Neuronal stem cell (in vitro differentiated cells): ENCODE results near the gene ZNF593.

Experiments used
- DNase-seq: peaks from one replicate; pipeline ENCODE4 v3.0.0-alpha.2; 2013; ENCODE audit warnings: low spot score
- H2AFZ ChIP-seq: one replicate; pipeline ENCODE4 v1.6.1; 2013; ENCODE audit warnings: mild to moderate bottlenecking, low read length, inconsistent platforms
- H2AK5ac ChIP-seq: 2 replicates; pipeline ENCODE4 v1.6.1; 2013; ENCODE audit warnings: low read depth, mild to moderate bottlenecking, inconsistent platforms, low read length, moderate library complexity, mixed read lengths
- H2BK120ac ChIP-seq: 2 replicates; pipeline ENCODE4 v1.6.1; 2013; ENCODE audit warnings: low read depth, mild to moderate bottlenecking, inconsistent platforms, low read length, moderate library complexity, mixed read lengths
- H2BK12ac ChIP-seq: one replicate; pipeline ENCODE4 v1.6.1; 2013; ENCODE audit warnings: low read length, inconsistent platforms
- H2BK15ac ChIP-seq: 2 replicates; pipeline ENCODE4 v1.6.1; 2013; ENCODE audit warnings: mild to moderate bottlenecking, low read length, inconsistent platforms, mixed read lengths
- H2BK5ac ChIP-seq: one replicate; pipeline ENCODE4 v1.6.1; 2013; ENCODE audit warnings: inconsistent platforms, mild to moderate bottlenecking, low read length, moderate library complexity
- H3K14ac ChIP-seq: one replicate; pipeline ENCODE4 v1.6.1; 2013; ENCODE audit warnings: low read length, inconsistent platforms
- H3K18ac ChIP-seq: 2 replicates; pipeline ENCODE4 v1.6.1; 2013; ENCODE audit warnings: low read length, inconsistent platforms
- H3K23ac ChIP-seq: 2 replicates; pipeline ENCODE4 v1.6.1; 2013; ENCODE audit warnings: low read depth, mild to moderate bottlenecking, mixed read lengths, low read length, inconsistent platforms; ENCODE audit not compliant: poor library complexity
- H3K27ac ChIP-seq: replicated peaks from 3 replicates; pipeline ENCODE4 v1.5.1; 2013; ENCODE audit warnings: low read length, inconsistent platforms
- H3K27me3 ChIP-seq, 3 experiments: 2 replicates each; pipeline ENCODE4 v1.6.1; 2013; ENCODE audit warnings: low read length in 3 of 3, mild to moderate bottlenecking in 2 of 3, inconsistent platforms in 1 of 3, low read depth in 1 of 3, mixed read lengths in 1 of 3, moderate library complexity in 1 of 3; ENCODE audit not compliant: control insufficient read depth in 3 of 3, insufficient read depth in 3 of 3
- H3K36me3 ChIP-seq, 2 donors: replicated peaks in 1 of 2; 2 replicates each; pipeline ENCODE4 v1.6.1; 2013; ENCODE audit warnings: low read length in 2 of 2; ENCODE audit not compliant: control insufficient read depth in 2 of 2, insufficient read depth in 2 of 2
- H3K4ac ChIP-seq: 2 replicates; pipeline ENCODE4 v1.6.1; 2013; ENCODE audit warnings: inconsistent platforms, mild to moderate bottlenecking, low read length, moderate library complexity
- H3K4me1 ChIP-seq, 2 donors: 1 replicate in 1 of 2; 2 replicates in 1 of 2; pipeline ENCODE4 v1.6.1; 2013; ENCODE audit warnings: low read length in 2 of 2, low read depth in 1 of 2; ENCODE audit not compliant: control insufficient read depth in 2 of 2, insufficient read depth in 1 of 2
- H3K4me2 ChIP-seq: one replicate; pipeline ENCODE4 v1.6.1; 2013; ENCODE audit warnings: mild to moderate bottlenecking, low read length, inconsistent platforms; ENCODE audit not compliant: insufficient read depth, poor library complexity, severe bottlenecking
- H3K4me3 ChIP-seq, 2 donors: 2 replicates each; pipeline ENCODE4 v1.5.1; 2013; ENCODE audit warnings: low read length in 2 of 2, mild to moderate bottlenecking in 2 of 2, inconsistent platforms in 1 of 2, moderate library complexity in 1 of 2
- H3K79me1 ChIP-seq: one replicate; pipeline ENCODE4 v1.6.1; 2013; ENCODE audit warnings: low read depth, mild to moderate bottlenecking, inconsistent platforms, low read length, moderate library complexity
- H3K9ac ChIP-seq: one replicate; pipeline ENCODE4 v1.6.1; 2013; ENCODE audit warnings: mild to moderate bottlenecking, low read depth, low read length, inconsistent platforms; ENCODE audit not compliant: poor library complexity
- H3K9me3 ChIP-seq, 2 donors: replicated peaks in 1 of 2; 2 replicates each; pipeline versions ENCODE3 to v1.6.1; 2013; ENCODE audit warnings: low read length in 2 of 2, mild to moderate bottlenecking in 2 of 2, inconsistent platforms in 1 of 2, low read depth in 1 of 2, mixed read lengths in 1 of 2, moderate library complexity in 1 of 2; ENCODE audit not compliant: control insufficient read depth in 2 of 2, insufficient read depth in 1 of 2
- H4K8ac ChIP-seq: one replicate; pipeline ENCODE4 v1.6.1; 2013; ENCODE audit warnings: low read depth, mild to moderate bottlenecking, inconsistent platforms, low read length, moderate library complexity
- H4K91ac ChIP-seq: one replicate; pipeline ENCODE4 v1.6.1; 2013; ENCODE audit warnings: low read length, low read depth, mild to moderate bottlenecking, inconsistent platforms; ENCODE audit not compliant: poor library complexity
- WGBS, 2 donors: extraction: QIAGEN DNeasy Blood & Tissue Kit; methylation state at CpG; one replicate each; pipeline ENCODE4 v1.1.7; 2013; ENCODE audit warnings: missing lambda C conversion rate in 2 of 2, mixed read lengths in 1 of 2; ENCODE audit not compliant: insufficient read length in 2 of 2, insufficient replicate concordance in 1 of 2; ENCODE audit errors: extremely low coverage in 2 of 2; 5-methylcytosine and 5-hydroxymethylcytosine counted together

Gene ZNF593

DNA sequence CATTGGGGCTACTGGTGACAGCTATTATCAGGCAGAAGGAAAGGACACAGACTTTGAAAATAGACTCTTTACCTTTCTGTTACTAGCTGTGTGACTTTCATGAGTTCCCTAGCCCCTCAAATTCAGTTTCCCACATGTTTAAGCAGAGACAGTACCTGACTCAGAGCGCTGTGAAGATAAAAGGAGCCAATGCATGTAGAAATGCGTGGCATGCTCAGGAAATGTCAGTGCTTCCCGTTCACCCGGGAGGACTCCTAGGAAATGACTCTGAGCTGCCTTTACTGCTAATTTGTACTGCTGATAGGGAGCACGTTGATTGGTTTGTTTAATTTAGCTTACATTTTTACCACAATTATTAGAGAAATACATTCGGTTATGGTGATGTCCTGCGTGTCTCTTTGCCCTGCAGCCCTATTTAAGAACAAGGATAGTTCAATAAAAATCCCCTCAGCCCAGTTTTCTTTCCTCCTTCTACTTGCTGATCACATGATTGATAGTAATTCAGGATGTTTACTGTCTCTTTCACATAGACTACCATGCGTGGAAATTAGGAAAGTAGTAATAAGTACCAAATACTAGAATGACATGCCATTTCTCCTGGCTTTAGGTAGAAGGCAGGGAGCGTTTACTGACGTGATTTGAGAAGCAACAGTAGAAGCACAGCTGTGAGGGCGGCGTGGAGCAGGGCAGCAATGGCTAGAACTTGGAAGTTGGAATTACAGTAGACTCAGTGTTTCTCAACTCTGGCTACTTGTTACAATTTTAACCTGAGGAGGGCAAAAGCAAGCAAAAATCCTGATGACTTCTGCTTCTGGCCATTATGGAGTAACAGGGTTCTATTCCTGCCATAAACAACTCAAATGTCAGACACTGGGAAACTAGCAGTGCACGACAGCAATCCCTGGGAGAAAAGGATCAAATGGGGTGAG lies 42.2 kb upstream of the ZNF593 start:
- Histone ChIP-seq H2AFZ (peak overlapping the region; percentile 9), H3K27me3 (no peaks in the 10 kb centered on the region), H4K8ac (no peak overlapping the region), H3K4me2 (no peak overlapping the region), H3K4me3 (no peak overlapping the region), H3K14ac (no peak overlapping the region), H3K36me3 (peaks cover 0 to 19% of the 10 kb centered on the region in 2 donors), H3K79me1 (no peaks in the 10 kb centered on the region), H3K4me1 (no peaks in the 10 kb centered on the region), H3K9me3 (no peaks in the 10 kb centered on the region), H3K23ac (no peak overlapping the region), H2BK120ac (no peak overlapping the region), H4K91ac (no peak overlapping the region), H3K18ac (no peak overlapping the region), H2BK12ac (no peak overlapping the region), H2BK5ac (no peak overlapping the region), H2AK5ac (no peak overlapping the region), H3K27ac (no peak overlapping the region), H3K4ac (no peak overlapping the region), H3K9ac (no peak overlapping the region), H2BK15ac (no peak overlapping the region)
- no CpG with 5 or more reads among the region's 13 CpGs for WGBS, 2 donors
- DNase-seq = no peak

DNA sequence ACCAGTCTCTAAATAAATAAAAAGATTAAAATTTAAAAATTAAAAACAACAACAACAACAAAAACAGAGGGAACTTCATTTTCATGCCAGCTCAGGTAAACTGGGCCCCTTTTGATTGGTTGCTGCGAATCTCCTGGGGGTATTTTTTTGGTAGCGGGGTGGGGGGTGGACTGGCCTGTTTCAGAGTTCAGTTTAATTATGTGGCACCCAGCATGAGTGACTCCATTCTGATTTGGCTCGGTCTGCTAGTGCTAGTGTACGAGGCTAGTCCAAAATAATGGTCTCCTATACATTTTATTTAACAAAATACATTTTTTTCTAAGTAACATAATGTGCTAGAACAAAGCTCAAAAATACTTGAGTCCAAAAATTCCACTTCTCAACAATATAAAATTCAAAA lies 39.9 kb upstream of the ZNF593 start:
- Histone ChIP-seq H3K36me3 (no peaks in the 10 kb centered on the region), H3K14ac (no peak overlapping the region), H3K9ac (no peak overlapping the region), H2BK5ac (no peak overlapping the region), H3K4me3 (no peak overlapping the region), H3K23ac (no peak overlapping the region), H4K8ac (no peak overlapping the region), H2BK120ac (no peak overlapping the region), H2BK15ac (no peak overlapping the region), H2BK12ac (no peak overlapping the region), H3K27ac (no peak overlapping the region), H3K4me1 (no peaks in the 10 kb centered on the region), H3K9me3 (no peaks in the 10 kb centered on the region), H4K91ac (no peak overlapping the region), H3K27me3 (no peaks in the 10 kb centered on the region), H3K4me2 (no peak overlapping the region), H3K79me1 (no peaks in the 10 kb centered on the region), H2AFZ (no peak overlapping the region), H2AK5ac (no peak overlapping the region), H3K4ac (no peak overlapping the region), H3K18ac (no peak overlapping the region)
- DNase-seq = no peak
- WGBS, 2 donors = no CpG with 5 or more reads among the region's 4 CpGs

- no CpG with 5 or more reads among the region's 1 CpG for WGBS, 2 donors
Observed at GRCh38 chr1:26130695-26131094, 39.0 kb upstream of the ZNF593 start.

DNA sequence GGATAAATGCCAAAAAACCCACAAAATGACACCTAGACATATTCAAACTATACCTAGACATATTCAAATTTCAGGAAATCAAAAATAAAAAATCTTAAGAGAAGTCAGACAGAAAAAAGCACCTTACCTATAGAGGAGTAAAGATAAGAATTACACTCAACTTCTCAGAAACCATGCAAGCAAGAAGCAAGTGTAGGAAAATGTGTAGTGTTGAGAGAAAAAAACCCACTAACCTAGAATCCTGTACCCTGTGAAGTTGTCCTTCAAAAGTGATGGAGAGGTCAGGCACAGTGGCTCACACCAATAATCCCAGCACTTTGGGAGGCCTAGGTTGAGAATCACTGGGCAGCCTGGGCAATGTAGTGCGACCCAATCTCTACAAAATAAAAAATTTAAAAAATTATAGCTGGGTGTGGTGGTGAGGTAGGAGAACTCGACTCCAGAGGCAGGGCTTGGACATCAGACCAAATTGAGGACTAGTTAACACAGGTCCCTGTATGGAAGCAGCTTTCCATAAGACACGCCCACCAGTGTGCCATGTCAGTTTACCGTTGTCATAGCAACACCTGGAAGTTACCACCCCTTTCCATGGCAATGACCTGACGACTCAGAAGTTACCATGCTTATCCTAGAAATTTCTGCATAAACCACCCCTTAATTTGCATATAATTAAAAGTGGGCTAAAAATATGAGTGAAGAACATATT lies 37.4 kb upstream of the ZNF593 start:
- Histone ChIP-seq H2BK5ac (no peak overlapping the region), H2BK15ac (no peak overlapping the region), H4K91ac (no peak overlapping the region), H2AK5ac (no peak overlapping the region), H3K14ac (no peak overlapping the region), H2BK120ac (no peak overlapping the region), H3K4ac (no peak overlapping the region), H3K4me3 (no peak overlapping the region), H3K9me3 (no peaks in the 10 kb centered on the region), H2AFZ (no peak overlapping the region), H3K27ac (no peak overlapping the region), H3K4me2 (no peak overlapping the region), H4K8ac (no peak overlapping the region), H3K18ac (no peak overlapping the region), H3K36me3 (no peaks in the 10 kb centered on the region), H3K23ac (no peak overlapping the region), H3K79me1 (no peaks in the 10 kb centered on the region), H3K4me1 (no peaks in the 10 kb centered on the region), H3K27me3 (no peaks in the 10 kb centered on the region), H2BK12ac (no peak overlapping the region), H3K9ac (no peak overlapping the region)
- no peak for DNase-seq
- no CpG with 5 or more reads among the region's 5 CpGs for WGBS, 2 donors

More at GRCh38 chr1:26130695-26131094, 39.0 kb upstream of the ZNF593 start:
- Histone ChIP-seq H3K23ac (no peak overlapping the region), H3K14ac (no peak overlapping the region), H3K18ac (no peak overlapping the region), H3K9me3 (no peaks in the 10 kb centered on the region), H3K79me1 (no peaks in the 10 kb centered on the region), H2BK15ac (no peak overlapping the region), H4K91ac (no peak overlapping the region), H3K4me1 (no peaks in the 10 kb centered on the region), H2BK5ac (no peak overlapping the region), H3K27ac (no peak overlapping the region), H3K36me3 (no peaks in the 10 kb centered on the region), H3K4me3 (no peak overlapping the region), H2AFZ (no peak overlapping the region), H2BK120ac (no peak overlapping the region), H3K9ac (no peak overlapping the region), H4K8ac (no peak overlapping the region), H3K27me3 (no peaks in the 10 kb centered on the region), H2AK5ac (no peak overlapping the region), H3K4ac (no peak overlapping the region), H3K4me2 (no peak overlapping the region), H2BK12ac (no peak overlapping the region)
- no peak for DNase-seq
